ENCODE results near the gene ZNF358.
"Not testable (repeated sequence)": the region's sequence is repeated elsewhere in the genome, so short reads cannot be mapped to it uniquely, and the experiment has no call there.

The ZNF358 gene

DNA sequence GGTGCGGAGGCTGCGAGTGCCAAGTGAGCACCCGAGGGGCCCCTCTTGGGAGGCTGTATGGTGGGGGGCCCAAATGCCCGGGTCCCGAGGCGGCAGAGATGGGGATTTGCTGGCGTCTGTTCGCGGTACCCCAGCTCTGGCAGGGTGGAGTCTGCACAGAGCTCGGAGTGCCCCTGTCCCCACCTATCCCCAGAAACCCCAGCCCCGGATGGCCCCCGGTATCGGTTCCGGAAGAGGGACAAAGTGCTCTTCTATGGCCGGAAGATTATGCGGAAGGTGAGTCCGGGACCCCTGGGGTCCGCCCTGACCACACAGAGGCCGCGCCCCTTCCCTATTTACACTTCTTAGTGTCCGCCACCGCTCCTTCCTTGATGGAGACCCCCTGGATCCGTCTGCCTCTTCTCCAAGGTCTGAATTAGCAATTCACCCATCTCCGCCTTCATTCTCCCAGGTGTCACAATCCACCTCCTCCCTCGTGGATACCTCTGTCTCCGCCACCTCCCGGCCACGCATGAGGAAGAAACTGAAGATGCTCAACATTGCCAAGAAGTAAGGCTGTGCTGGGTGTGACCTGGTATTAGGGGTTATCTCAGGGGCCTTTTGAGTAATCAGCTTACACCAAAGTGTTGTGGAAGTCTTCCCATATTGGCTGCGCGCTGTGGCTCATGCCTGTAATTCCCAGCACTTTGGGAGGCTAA, 20.2 kb downstream of the ZNF358 start:
- no peak for DNase-seq (ENCODE audit: low spot score)

DNA sequence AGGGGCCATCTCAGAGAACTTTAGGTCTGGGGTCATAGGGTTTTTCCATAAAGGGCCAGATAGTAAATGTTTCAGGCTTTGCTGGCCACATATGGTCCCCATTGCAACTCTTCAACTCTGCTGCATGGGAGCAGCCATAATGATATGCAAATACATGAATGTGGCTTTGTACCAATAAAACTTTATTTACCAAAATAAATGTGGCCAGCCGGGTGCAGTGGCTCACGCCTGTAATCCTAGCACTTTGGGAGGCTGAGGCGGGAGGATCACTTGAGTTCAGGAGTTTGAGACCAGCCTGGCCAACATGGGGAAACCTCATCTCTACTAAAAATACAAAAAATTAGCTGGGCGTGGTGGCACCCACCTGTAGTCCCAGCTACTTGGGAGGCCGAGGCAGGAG, 23.1 kb downstream of the ZNF358 start:
- not testable (repeated sequence) for DNase-seq (ENCODE audit: low spot score)

DNA sequence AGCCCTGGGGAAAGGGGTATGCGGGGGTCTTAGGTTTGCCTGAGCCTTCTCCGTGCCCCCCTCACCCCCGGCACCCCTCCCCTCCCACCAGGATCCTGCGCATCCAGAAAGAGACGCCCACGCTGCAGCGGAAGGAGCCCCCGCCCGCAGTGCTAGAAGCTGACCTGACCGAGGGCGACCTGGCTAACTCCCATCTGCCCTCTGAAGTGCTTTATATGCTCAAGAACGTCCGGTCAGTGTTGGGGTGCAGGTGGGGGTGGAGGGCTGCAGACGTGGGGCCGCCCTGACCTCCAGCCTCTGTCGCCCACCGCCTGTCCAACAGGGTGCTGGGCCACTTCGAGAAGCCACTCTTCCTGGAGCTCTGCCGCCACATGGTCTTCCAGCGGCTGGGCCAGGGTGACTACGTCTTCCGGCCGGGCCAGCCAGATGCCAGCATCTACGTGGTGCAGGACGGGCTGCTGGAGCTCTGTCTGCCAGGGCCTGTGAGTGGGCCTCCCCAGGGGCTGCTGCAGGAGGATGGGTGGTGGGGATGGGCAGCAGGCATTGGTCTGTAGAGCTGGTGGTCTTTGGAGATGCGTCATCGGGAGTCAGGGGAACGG, 24.0 kb downstream of the ZNF358 start:
- DNase-seq (ENCODE audit: low spot score) = no peak

DNA sequence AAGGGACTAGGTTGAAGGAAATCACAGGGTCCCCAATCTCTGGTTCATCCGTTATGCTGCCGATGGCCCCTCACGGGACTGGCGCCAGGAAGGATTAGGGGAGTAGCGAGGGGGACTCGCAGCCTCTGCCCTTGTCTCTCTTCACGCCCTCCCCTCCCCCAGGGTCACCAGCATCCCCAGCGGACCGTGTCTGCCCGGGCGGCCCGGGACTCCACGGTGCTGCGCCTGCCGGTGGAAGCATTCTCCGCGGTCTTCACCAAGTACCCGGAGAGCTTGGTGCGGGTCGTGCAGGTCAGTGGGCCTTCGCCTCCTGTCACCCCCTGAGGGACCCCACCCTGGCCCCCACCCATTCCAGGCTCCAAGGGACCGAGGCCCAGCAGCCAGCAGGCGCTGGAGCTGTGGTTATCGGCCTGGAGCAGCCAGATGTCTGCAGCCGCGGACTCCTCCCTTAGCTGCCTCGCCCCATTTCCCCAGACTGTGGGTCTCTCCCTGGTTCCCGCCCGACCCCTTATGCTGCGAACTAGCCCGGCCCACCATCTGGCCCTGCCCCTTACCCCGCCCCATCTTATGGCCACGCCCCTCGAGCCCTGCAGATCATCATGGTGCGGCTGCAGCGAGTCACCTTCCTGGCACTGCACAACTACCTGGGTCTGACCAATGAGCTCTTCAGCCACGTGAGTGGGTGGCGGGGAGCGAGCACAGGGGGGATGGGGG, 25.0 kb downstream of the ZNF358 start:
- no peak for DNase-seq (ENCODE audit: low spot score)

DNA sequence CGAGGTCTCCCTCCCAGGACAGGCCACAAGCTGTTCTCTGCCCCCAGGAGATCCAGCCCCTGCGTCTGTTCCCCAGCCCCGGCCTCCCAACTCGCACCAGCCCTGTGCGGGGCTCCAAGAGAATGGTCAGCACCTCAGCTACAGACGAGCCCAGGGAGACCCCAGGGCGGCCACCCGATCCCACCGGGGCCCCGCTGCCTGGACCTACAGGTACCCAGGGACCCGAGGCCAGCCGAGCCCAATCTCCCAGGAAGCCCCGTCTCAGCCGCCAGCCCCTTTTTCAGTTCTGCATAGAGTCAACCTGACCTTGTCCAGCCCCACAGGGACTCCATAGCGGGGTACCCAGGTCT, 25.5 kb downstream of the ZNF358 start:
- no peak for DNase-seq (ENCODE audit: low spot score)

DNA sequence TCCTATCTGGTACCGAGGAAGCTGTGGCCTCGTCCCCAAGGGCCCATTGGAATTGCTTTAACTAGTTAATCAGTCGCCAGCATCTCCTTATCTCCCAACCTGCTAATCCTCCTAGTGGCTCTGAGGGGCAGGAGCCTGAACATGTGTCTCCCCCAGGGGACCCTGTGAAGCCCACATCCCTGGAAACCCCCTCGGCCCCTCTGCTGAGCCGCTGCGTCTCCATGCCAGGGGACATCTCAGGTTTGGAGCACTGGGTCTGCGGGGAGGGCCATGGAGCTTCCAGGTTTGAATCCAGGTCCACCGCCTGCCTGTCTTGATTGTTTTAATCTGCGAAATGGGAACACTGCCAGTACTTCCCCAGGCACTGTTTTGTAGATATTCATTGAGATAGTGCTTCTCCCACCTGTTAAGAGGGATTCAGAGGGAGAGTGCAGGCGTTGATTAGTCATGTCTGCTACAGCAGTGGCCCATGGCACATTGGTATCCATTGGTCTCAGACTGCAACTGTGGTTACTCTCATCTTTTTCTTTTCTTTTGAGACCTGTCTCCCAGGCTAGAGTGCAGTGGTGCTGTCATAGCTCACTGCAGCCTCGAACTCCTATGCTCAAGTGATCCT, 26.0 kb downstream of the ZNF358 start:
- DNase-seq (ENCODE audit: low spot score) = no peak

DNA sequence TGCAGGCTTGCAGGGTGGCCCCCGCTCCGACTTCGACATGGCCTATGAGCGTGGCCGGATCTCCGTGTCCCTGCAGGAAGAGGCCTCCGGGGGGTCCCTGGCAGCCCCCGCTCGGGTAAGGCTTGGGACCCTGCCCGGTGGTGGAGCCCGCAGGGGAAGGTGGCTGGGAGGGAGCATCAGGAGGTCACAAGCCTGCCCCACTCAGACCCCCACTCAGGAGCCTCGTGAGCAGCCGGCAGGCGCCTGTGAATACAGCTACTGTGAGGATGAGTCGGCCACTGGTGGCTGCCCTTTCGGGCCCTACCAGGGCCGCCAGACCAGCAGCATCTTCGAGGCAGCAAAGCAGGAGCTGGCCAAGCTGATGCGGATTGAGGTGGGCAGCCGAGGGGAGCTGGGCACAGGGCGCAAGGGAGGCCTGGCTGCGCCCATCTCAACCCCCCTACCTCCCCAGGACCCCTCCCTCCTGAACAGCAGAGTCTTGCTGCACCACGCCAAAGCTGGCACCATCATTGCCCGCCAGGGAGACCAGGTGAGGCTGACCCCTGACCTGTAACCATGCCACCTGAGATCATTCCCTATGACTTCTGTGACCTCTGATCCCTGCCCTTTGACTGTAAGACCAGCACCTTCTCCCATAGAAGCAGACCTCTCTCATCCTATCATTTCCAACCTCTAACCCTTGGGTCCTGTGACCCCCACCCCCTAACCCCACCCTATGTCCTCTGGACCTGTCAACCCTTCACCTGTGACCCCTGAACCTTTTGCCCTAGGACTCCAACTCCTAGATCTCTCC, 26.8 kb downstream of the ZNF358 start:
- DNase-seq (ENCODE audit: low spot score) = no peak

DNA sequence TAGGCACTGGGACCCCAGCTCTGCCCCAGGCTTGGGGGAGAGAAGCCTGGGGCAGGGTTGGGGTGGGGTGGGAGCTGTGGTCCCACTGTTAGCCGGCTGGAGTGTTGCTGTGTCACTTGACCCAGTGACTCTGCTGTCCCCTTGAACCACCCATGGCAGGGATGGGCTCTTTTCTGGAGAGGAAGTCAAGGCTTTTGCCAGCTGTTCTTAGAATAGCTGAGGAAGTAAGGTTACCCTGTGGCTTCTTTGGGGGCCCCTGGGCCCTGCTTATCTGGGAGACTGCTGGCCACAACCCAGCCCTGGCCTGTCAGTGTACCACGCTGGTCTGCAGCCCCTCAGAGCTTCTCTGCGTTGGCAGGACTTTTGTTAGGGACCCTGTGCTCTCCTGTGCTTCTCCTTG, 28.7 kb downstream of the ZNF358 start:
- DNase-seq (ENCODE audit: low spot score) = no peak

DNA sequence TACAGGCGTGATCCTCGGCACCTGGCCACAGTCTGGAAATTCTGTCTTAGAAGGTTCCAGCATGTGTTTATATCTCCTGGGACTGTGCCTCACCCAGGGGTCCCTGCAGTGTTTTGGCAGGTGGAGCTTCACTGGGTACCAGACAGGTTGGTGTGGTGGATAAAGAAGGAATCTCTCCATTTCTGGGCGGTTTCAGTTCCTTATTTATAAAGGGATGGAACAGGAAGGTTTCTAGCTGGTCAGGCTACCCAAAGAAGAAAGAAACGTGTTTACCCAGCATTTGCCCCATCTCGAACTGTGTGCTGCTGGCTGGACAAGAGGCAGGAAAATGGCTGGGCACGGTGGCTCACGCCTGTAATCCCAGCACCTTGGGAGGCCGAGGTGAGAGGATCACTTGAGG, 29.4 kb downstream of the ZNF358 start:
- DNase-seq (ENCODE audit: low spot score) = no peak

DNA sequence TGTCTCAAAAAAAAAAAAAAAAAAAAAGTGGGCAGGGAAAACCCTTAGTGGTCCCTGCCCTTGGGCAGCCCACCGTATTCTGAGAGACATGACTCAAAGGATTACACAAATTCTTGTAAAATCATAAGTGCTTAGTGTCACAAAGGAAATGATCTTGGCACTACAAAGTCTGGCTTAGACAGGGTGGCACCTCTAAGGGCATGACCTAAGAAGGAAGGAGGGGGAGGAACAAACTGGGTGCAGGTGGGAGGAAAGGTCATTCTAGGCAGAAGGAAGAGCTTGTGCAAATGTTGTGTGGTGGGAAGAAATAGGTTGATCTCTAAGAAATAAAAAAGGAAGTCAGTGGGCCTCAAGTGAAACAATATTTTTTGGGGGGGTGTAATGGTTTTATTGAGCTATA, 30.0 kb downstream of the ZNF358 start:
- DNase-seq (ENCODE audit: low spot score) = no peak

DNA sequence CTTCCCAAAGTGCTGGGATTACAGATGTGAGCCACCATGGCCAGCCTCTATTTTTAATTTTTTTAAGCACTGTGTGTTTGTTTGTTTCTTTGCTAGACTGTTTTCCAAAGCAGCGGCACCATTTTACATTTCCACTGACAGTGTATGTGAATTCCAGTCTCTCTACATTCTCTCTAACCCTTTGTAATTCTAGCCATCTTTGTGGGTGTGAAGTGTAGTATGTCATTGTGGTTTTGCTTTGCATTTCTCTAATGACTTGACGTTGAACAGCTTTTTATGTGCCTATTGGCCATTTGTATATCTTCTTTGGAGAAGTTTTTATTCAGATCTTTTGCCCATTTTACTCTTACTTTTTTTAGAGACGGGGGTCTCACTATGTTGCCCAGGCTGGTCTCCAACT, 31.3 kb downstream of the ZNF358 start:
- DNase-seq (ENCODE audit: low spot score) = no peak

DNA sequence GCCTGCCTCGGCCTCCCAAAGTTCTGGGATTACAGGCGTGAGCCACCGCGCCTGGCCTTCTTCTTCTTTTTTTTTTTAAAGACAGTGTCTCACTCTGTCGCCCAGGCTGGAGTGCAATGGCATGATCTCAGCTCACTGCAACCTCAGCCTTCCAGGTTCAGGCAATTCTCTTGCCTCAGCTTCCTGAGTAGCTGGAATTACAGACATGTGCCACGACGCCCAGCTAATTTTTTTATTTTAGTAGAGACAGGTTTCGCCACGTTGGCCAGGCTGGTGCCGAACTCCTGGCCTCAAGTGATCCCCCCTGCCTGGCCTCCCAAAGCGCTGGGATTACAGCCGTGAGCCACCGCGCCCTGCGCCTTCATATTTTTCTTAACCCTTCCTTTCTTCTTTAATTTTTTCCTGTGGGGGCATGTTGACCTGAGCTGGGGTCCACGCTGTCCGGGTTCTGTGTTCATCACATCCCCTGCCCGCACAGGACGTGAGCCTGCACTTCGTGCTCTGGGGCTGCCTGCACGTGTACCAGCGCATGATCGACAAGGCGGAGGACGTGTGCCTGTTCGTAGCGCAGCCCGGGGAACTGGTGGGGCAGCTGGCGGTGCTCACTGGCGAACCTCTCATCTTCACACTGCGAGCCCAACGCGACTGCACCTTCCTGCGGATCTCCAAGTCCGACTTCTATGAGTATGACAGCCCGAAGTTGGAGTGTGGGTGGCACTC, 33.7 kb downstream of the ZNF358 start:
- no peak for DNase-seq (ENCODE audit: low spot score)

DNA sequence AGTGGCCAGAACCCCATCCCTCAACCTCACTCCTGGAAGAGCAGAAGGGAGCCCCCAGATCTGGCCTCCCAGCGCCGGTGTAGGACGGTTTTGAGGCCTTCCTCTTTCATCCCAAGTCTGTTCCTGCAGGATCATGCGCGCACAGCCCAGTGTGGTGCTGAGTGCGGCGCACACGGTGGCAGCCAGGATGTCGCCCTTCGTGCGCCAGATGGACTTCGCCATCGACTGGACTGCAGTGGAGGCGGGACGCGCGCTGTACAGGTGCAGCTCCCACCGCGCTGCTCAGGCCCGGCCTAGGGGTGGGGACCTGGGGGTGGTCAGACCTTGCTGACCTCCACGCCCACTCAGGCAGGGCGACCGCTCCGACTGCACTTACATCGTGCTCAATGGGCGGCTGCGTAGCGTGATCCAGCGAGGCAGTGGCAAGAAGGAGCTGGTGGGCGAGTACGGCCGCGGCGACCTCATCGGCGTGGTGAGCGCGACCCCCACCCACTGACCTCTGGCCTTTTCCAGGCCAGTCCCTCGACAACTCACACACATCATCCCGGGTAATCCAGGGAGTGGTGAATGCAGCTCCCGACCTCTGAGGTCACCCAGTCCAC, 34.4 kb downstream of the ZNF358 start:
- no peak for DNase-seq (ENCODE audit: low spot score)

DNA sequence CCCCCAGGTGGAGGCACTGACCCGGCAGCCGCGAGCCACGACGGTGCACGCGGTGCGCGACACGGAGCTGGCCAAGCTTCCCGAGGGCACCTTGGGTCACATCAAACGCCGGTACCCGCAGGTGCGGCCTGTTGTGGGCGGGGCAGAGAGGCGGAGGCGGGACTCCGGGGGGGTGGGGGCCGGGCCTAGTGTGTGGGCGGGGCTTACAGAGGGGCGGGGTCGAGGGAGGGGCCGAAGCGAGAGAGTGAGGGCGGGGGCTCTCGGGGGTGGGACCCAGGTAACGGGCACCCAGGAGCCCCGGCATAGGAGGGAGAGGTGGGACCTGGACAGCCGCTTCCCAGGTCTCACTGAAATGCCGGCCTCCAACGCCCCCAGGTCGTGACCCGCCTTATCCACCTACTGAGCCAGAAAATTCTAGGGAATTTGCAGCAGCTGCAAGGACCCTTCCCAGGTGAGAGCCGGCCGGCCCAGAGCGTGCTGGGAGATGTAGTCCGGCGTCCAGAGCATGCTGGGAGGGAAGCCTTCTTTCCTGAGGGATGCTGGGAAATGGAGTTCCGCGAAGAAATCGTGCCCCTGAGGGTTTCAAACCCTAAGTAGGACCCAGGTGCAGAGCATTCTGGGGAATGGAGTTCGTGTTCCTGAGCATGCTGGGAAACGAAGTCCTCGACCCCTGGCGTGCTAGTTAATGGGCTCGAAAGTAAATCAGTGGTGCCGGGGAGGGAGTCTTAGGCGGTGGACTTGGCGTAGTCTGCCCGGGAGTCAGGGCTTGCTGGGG, 35.3 kb downstream of the ZNF358 start:
- peak; percentile 60 for DNase-seq (ENCODE audit: low spot score)

DNA sequence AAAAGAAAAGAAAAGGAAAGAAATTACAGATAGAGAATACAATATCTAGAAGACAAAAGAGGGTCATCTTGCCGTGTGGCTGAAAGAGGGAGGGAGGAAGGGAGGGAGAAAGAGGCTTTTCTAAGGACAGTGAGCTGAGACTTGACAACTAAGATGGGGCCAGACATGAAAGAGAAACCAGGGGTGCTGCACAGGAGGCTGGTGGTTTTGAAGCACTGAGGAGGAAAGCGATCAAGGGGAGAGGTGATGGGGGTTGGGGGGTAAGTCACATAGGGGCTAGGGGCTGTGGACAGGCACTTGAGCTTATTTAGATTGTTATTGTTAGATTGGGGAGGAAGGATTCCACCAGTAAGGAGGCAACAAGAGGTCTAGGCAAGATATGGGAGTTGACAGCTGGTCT, 36.9 kb downstream of the ZNF358 start:
- DNase-seq (ENCODE audit: low spot score) = no peak

DNA sequence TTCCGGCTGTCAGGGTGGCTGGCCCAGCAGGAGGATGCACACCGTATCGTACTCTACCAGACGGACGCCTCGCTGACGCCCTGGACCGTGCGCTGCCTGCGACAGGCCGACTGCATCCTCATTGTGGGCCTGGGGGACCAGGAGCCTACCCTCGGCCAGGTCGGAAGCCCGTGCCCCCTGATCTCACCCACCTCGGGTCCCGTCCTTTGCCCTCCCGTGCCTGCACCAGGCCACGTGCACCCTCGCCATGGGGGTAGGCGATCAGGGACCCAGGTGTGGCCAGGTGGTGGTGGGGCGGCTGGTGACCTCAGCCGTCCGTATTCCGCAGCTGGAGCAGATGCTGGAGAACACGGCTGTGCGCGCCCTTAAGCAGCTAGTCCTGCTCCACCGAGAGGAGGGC, 38.7 kb downstream of the ZNF358 start:
- DNase-seq (ENCODE audit: low spot score) = no peak

DNA sequence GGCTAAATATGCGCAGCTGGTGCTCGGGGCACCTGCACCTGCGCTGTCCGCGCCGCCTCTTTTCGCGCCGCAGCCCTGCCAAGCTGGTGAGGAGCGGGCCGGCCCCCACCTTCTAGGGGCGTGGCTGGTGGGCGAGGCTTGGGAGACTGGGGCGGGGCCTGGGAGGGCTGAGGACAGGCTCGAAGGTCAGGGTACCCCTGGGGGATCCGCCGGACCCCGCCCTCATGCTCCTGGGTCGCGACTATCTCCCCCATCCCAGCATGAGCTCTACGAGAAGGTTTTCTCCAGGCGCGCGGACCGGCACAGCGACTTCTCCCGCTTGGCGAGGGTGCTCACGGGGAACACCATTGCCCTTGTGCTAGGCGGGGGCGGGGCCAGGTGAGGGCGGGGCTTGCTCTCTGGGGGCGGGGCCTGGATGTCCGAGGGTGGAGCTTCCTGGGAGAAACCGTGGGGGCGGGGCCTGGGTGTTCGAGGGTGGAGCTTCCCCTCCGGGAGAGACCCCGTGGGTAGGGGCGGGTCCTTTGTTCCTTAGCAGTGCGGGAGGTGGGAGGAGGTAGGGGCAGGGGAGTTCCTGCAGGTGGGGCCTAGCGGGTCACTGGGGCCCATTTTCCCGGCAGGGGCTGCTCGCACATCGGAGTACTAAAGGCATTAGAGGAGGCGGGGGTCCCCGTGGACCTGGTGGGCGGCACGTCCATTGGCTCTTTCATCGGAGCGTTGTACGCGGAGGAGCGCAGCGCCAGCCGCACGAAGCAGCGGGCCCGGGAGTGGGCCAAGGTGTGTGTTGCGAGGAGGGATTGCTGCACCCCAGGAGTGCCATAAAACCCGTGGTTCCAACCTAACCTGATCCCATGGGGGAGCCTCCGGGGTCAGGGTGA, 39.3 kb downstream of the ZNF358 start:
- DNase-seq (ENCODE audit: low spot score) = peak; percentile 44

DNA sequence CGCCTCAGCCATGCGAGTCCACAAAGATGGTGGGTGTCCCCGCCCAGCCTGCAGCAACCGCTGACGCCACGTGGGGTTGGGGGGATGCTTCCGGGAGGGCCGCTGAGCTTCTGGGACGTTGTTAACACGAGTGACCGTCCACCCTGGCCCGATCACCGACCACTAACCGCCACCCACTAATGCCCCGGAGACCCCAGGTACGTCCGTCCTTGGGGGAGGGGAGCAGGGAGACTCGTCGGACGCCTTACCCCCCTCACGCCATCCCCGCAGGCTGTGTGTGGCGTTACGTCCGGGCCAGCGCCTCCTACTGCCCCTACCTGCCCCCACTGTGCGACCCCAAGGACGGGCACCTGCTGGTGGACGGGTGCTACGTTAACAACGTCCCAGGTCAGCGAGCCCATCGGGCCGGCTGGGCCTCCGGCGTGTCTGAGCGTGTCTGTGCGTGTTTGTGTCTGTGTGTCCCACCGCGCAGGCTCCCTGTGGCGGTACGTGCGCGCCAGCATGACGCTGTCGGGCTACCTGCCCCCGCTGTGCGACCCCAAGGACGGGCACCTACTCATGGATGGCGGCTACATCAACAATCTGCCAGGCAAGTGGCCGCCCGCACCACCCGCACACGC, 40.9 kb downstream of the ZNF358 start:
- no peak for DNase-seq (ENCODE audit: low spot score)

DNA sequence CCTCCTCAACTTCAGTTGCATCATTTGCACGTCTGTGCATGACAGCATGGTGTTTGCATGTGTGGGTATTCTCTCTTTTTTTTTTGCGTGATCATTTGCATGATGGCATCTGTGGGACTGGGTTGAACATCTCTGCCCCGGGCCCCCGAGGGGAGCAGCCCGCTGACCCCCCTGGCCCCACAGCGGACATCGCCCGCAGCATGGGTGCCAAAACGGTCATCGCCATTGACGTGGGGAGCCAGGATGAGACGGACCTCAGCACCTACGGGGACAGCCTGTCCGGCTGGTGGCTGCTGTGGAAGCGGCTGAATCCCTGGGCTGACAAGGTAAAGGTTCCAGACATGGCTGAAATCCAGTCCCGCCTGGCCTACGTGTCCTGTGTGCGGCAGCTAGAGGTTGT, 42.8 kb downstream of the ZNF358 start:
- DNase-seq (ENCODE audit: low spot score) = no peak

Measured in AG08395 (cell line).